ENCODE data around the gene CD58. TPM values are rescaled to one million over a fixed set of nuclear protein-coding genes. Genes with fewer than 3 reads are reported as not detected.

The CD58 gene
- total RNA-seq, 4 donors from 2014 or later = 1.8 to 48.7 (median 32.7) TPM

GRCh38 chr1:116561563-116561962 lies 9.3 kb downstream of the CD58 start:
- in situ Hi-C loops (cut with MboI; ENCODE audit: low pct_ligation_motif_present in 1 of 4, low pct_unique_long_range_greater_than_20kb in 1 of 4, low sequenced_read_pairs in 3 of 4) (loop anchor here in 1 of 4 donors (10.0 kb wide), 1 partner anchor 493 kb away; no protein-coding TSS in a partner anchor), intact Hi-C loops (cut with DNase I; ENCODE audit: low total_unique reads) (no loop called here)
- no peaks in the 10 kb centered on the region for H3K27me3 ChIP-seq
- no peaks in the 10 kb centered on the region for H3K9me3 ChIP-seq
- no peak for DNase-seq
- H3K36me3 ChIP-seq = no peaks in the 10 kb centered on the region
- peaks cover 0 to 34% (median 8%) of the 10 kb centered on the region in 4 donors for H3K4me1 ChIP-seq
- TF ChIP-seq EP300 (IDR thresholded peaks at IDR 0.05; ENCODE audit: low read depth) (no peak), POLR2A (IDR thresholded peaks at IDR 0.05) (no peak), CTCF (IDR thresholded peaks at IDR 0.05) (no peak), POLR2AphosphoS5 (IDR thresholded peaks at IDR 0.05) (no peak)
- no peak overlapping the region for H3K4me3 ChIP-seq
- no peak overlapping the region for H3K27ac ChIP-seq

GRCh38 chr1:116560704-116561490 lies 9.9 kb downstream of the CD58 start:
- DNase-seq = no peak
- H3K4me3 ChIP-seq = no peak overlapping the region
- TF ChIP-seq CTCF (IDR thresholded peaks at IDR 0.05) = no peak
- TF ChIP-seq POLR2A (IDR thresholded peaks at IDR 0.05) = no peak
- TF ChIP-seq POLR2AphosphoS5 (IDR thresholded peaks at IDR 0.05) = no peak
- no peak for TF ChIP-seq EP300 (IDR thresholded peaks at IDR 0.05; ENCODE audit: low read depth)
- WGBS, 2 donors (ENCODE audit: low coverage in 1 of 2) = 71 to 73% methylated on average over 4 of the region's 4 CpGs
- no peaks in the 10 kb centered on the region for H3K27me3 ChIP-seq
- no peak overlapping the region for H3K27ac ChIP-seq
- in situ Hi-C loops (cut with MboI; ENCODE audit: low pct_ligation_motif_present in 1 of 4, low pct_unique_long_range_greater_than_20kb in 1 of 4, low sequenced_read_pairs in 3 of 4) (loop anchor here in 1 of 4 donors (10.0 kb wide), 1 partner anchor 494 kb away; no protein-coding TSS in a partner anchor), intact Hi-C loops (cut with DNase I; ENCODE audit: low total_unique reads) (no loop called here)
- H3K4me1 ChIP-seq = peaks cover 0 to 38% (median 13%) of the 10 kb centered on the region in 4 donors
- no peaks in the 10 kb centered on the region for H3K9me3 ChIP-seq
- H3K36me3 ChIP-seq = no peaks in the 10 kb centered on the region

- Histone ChIP-seq H3K4me3 (no peak overlapping the region), H3K27ac (no peak overlapping the region), H3K27me3 (no peaks in the 10 kb centered on the region), H3K36me3 (no peaks in the 10 kb centered on the region), H3K9me3 (no peaks in the 10 kb centered on the region), H3K4me1 (peaks cover 0 to 47% (median 17%) of the 10 kb centered on the region in 4 donors)
- intact Hi-C loops (cut with DNase I; ENCODE audit: low total_unique reads) (no loop called here), in situ Hi-C loops (cut with MboI; ENCODE audit: low pct_ligation_motif_present in 1 of 4, low pct_unique_long_range_greater_than_20kb in 1 of 4, low sequenced_read_pairs in 3 of 4) (no loop called here)
- TF ChIP-seq EP300 (IDR thresholded peaks at IDR 0.05; ENCODE audit: low read depth) (no peak), POLR2A (IDR thresholded peaks at IDR 0.05) (no peak), CTCF (IDR thresholded peaks at IDR 0.05) (no peak), POLR2AphosphoS5 (IDR thresholded peaks at IDR 0.05) (no peak)
- WGBS, 2 donors (ENCODE audit: low coverage in 1 of 2) = 63 to 67% methylated on average over 7 to 8 of the region's 8 CpGs
- no peak for DNase-seq
Measured at GRCh38 chr1:116559304-116559761, 11.5 kb downstream of the CD58 start.

- Histone ChIP-seq H3K4me3 (no peak overlapping the region), H3K4me1 (peaks cover 0 to 47% (median 17%) of the 10 kb centered on the region in 4 donors), H3K9me3 (no peaks in the 10 kb centered on the region), H3K27me3 (no peaks in the 10 kb centered on the region), H3K27ac (no peak overlapping the region), H3K36me3 (no peaks in the 10 kb centered on the region)
- 77 to 100% methylated on average over 1 of the region's 1 CpG for WGBS, 2 donors (ENCODE audit: low coverage in 1 of 2)
- in situ Hi-C loops (cut with MboI; ENCODE audit: low pct_ligation_motif_present in 1 of 4, low pct_unique_long_range_greater_than_20kb in 1 of 4, low sequenced_read_pairs in 3 of 4) (no loop called here), intact Hi-C loops (cut with DNase I; ENCODE audit: low total_unique reads) (no loop called here)
- no peak for DNase-seq
- no peak for TF ChIP-seq POLR2A (IDR thresholded peaks at IDR 0.05)
- TF ChIP-seq POLR2AphosphoS5 (IDR thresholded peaks at IDR 0.05) = no peak
Measured at GRCh38 chr1:116558571-116558970, 12.3 kb downstream of the CD58 start.

Measured in transverse colon (tissue), 4 donors.